A549 (cell line): ENCODE data around the gene TBL1Y. TPM values are rescaled to one million over a fixed set of nuclear protein-coding genes. Genes with fewer than 3 reads are reported as not detected.

Source experiments
- ATAC-seq, 2 experiments: fragments of 200-7000 bp in 1 of 2; fragments of >200 bp in 1 of 2; cut with Nextera tagmentation in 1 of 2; cut with Tn5 transposase in 1 of 2; 3 replicates each; pipeline versions ENCODE4 v1.8.0 to v1.9.1; 2018 to 2020; ENCODE audit warnings: mild to moderate bottlenecking in 1 of 2, moderate library complexity in 1 of 2
- CTCF ChIA-PET: fragments of 300-600 bp; sonication (Branson Sonifier 250); formaldehyde crosslinking; extraction: SDS; loops from one replicate; lab custom pipeline; 2021; ENCODE audit warnings: antibody characterized with exemption, inconsistent platforms; lab: Yijun Ruan, JAX
- POLR2A ChIA-PET: fragments of 350-600 bp; formaldehyde crosslinking; extraction: SDS; loops from one replicate; lab custom pipeline; 2021; ENCODE audit warnings: antibody characterized with exemption, inconsistent platforms; lab: Yijun Ruan, JAX
- DNase-seq, 2 experiments: peaks; one replicate each; pipeline versions ENCODE4 v3.0.0 to v3.0.0-alpha.2; 2011 to 2016; ENCODE audit warnings: low read depth in 1 of 2, low spot score in 1 of 2
- FAIRE-seq: peaks from 2 replicates; lab custom pipeline; 2011; peaks lifted over from hg19 to GRCh38; lab: Jason Lieb, UNC
- H3K27ac ChIP-seq, 2 experiments: fragments of >200 bp; sonication (Bioruptor Twin); formaldehyde crosslinking; 3 replicates each; pipeline ENCODE4 v1.5.1; 2016 to 2017
- H3K4me1 ChIP-seq: fragments of >200 bp; sonication (Bioruptor Twin); formaldehyde crosslinking; 3 replicates; pipeline ENCODE4 v1.6.1; 2016
- H3K4me2 ChIP-seq: fragments of >200 bp; sonication (Bioruptor Twin); formaldehyde crosslinking; 3 replicates; pipeline ENCODE4 v1.6.1; 2016
- H3K4me3 ChIP-seq: fragments of >200 bp; sonication (Bioruptor Twin); formaldehyde crosslinking; 3 replicates; pipeline ENCODE4 v1.5.1; 2016
- H3K9me3 ChIP-seq: fragments of >200 bp; sonication (Bioruptor Twin); formaldehyde crosslinking; 3 replicates; pipeline ENCODE4 v1.6.1; 2016
- CBX8 ChIP-seq: fragments of 200-600 bp; sonication (generic); IDR thresholded peaks from 2 replicates; pipeline ENCODE4 v1.6.1; 2016
- CHD2 ChIP-seq: fragments of 150-350 bp; IDR thresholded peaks from 2 replicates; pipeline ENCODE4 v1.6.1; 2014; ENCODE audit warnings: low read length; ENCODE audit not compliant: partially characterized antibody
- CHD4 ChIP-seq: fragments of 200-600 bp; sonication (generic); IDR thresholded peaks from 2 replicates; pipeline ENCODE4 v1.6.1; 2016; ENCODE audit warnings: antibody characterized with exemption, mild to moderate bottlenecking, borderline replicate concordance
- EHF ChIP-seq: fragments of 250-450 bp; sonication (Bioruptor Pico); IDR thresholded peaks from 2 replicates; pipeline ENCODE4 v1.5.0; 2020; ENCODE audit warnings: mild to moderate bottlenecking
- EHMT2 ChIP-seq: fragments of 200-600 bp; sonication (generic); IDR thresholded peaks from 2 replicates; pipeline ENCODE4 v1.6.1; 2016; ENCODE audit warnings: antibody characterized with exemption, low read depth, mild to moderate bottlenecking, moderate library complexity
- EP300 ChIP-seq, 2 experiments: fragments of >200 bp; sonication (Bioruptor Twin); formaldehyde crosslinking; IDR thresholded peaks; 2 replicates in 1 of 2; 3 replicates in 1 of 2; pipeline ENCODE4 v1.6.1; 2016 to 2017
- FOSL2 ChIP-seq, 2 experiments: fragments of 450-650 bp in 1 of 2; fragments of >200 bp in 1 of 2; sonication (Bioruptor Twin) in 1 of 2; formaldehyde crosslinking; IDR thresholded peaks; 2 replicates each; pipeline versions ENCODE4 v1.5.0 to v1.6.1; 2016 to 2020; ENCODE audit warnings: mild to moderate bottlenecking in 1 of 2, moderate library complexity in 1 of 2
- GATA3 ChIP-seq: IDR thresholded peaks from 2 replicates; pipeline ENCODE4 v1.6.1; 2012; ENCODE audit warnings: borderline replicate concordance
- HDAC2 ChIP-seq: fragments of 200-600 bp; sonication (generic); IDR thresholded peaks from 2 replicates; pipeline ENCODE4 v1.6.1; 2016
- NPAS2 ChIP-seq: fragments of 250-450 bp; sonication (Bioruptor Pico); IDR thresholded peaks from 2 replicates; pipeline ENCODE4 v1.8.0; 2022; ENCODE audit warnings: mild to moderate bottlenecking, moderate library complexity, borderline replicate concordance
- RFX5 ChIP-seq: fragments of 450-650 bp; IDR thresholded peaks from 2 replicates; pipeline ENCODE4 v1.7.1; 2014; ENCODE audit warnings: antibody characterized with exemption, mild to moderate bottlenecking, moderate library complexity
- SMC3 ChIP-seq: fragments of >200 bp; sonication (Bioruptor Twin); formaldehyde crosslinking; IDR thresholded peaks from 3 replicates; pipeline ENCODE4 v1.6.1; 2018; ENCODE audit warnings: inconsistent platforms
- TFCP2L1 ChIP-seq: fragments of 250-450 bp; sonication (Bioruptor Pico); IDR thresholded peaks from 2 replicates; pipeline ENCODE4 v1.5.0; 2021; ENCODE audit warnings: mild to moderate bottlenecking
- ZFP36 ChIP-seq: fragments of 450-650 bp; IDR thresholded peaks from 2 replicates; pipeline ENCODE4 v1.6.1; 2014; ENCODE audit warnings: borderline replicate concordance; ENCODE audit not compliant: partially characterized antibody
- ZNF302 ChIP-seq: fragments of 250-450 bp; sonication (Bioruptor Pico); IDR thresholded peaks from 2 replicates; pipeline ENCODE4 v1.9.0; 2021; ENCODE audit warnings: inconsistent platforms, mild to moderate bottlenecking, moderate library complexity
- WGBS: methylation state at CpG from one replicate; pipeline ENCODE4 v1.1.6; 2017; ENCODE audit errors: missing lambda C conversion rate; 5-methylcytosine and 5-hydroxymethylcytosine counted together
- polyA plus RNA-seq, 4 experiments: library from polyadenylated mRNA; depleted of rRNA in 3 of 4; stranded (reverse); fragments of >200 nt; fragmentation: RNase III in 1 of 4; extraction: RNeasy Plus Mini Kit Qiagen cat#74134 plus additional on column Dnase treatment in 1 of 4; gene quantifications; 2 replicates in 3 of 4; 3 replicates in 1 of 4; pipeline ENCODE4 v1.2.3, GENCODE V29; 2011 to 2017
- TF ChIP-seq, protein P1 (sequence below): fragments of >200 bp; sonication (Bioruptor Twin); formaldehyde crosslinking; IDR thresholded peaks from 3 replicates; pipeline ENCODE4 v1.6.1; 2016
- TF ChIP-seq, protein P2 (sequence below): fragments of >200 bp; sonication (Bioruptor Twin); formaldehyde crosslinking; IDR thresholded peaks from 2 replicates; pipeline ENCODE4 v1.6.1; 2016

TBL1Y gene
- polyA plus RNA-seq, 2 of the 4 experiments (the other 2 are of a cell fraction) = not detected

DNA sequence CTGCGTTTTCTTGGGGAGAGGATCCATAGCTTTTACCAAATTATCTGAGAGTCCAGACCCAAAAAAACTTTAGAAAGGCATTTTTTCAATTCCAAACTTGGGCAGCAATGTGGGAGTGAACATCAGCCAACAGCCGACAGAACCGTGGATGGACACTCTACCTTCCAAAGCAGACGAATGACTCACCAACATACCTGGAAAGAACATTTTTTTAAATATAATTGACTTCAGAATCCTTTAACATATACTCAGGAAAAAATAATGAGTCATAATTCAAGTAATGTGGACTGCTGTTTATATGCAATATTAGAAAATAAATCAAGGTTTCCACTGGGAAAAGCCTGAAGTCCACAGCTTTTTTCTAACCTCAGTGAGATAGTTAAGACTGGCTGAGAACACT lies 211.7 kb downstream of the TBL1Y start:
- no peaks in the 10 kb centered on the region for H3K9me3 ChIP-seq
- DNase-seq = no peak
- CTCF ChIA-PET = no interaction called here
- POLR2A ChIA-PET = no interaction called here
- no peak overlapping the region for H3K4me2 ChIP-seq
- WGBS = 5% methylated on average over 4 of the region's 4 CpGs
- no peak overlapping the region for H3K27ac ChIP-seq
- H3K4me3 ChIP-seq = no peak overlapping the region
- TF ChIP-seq CHD4 (no peak), ZNF302 (CRISPR knock-in tag) (no peak), HDAC2 (no peak), GATA3 (no peak), EP300 (IDR thresholded peaks at IDR 0.05) (no peak), RFX5 (no peak), FOSL2 (IDR thresholded peaks at IDR 0.05) (no peak), FOSL2 (CRISPR knock-in tag; IDR thresholded peaks at IDR 0.05) (no peak), SMC3 (no peak), CHD2 (no peak)
- no peaks in the 10 kb centered on the region for H3K4me1 ChIP-seq
- ATAC-seq = no peak
- FAIRE-seq = no peak

DNA sequence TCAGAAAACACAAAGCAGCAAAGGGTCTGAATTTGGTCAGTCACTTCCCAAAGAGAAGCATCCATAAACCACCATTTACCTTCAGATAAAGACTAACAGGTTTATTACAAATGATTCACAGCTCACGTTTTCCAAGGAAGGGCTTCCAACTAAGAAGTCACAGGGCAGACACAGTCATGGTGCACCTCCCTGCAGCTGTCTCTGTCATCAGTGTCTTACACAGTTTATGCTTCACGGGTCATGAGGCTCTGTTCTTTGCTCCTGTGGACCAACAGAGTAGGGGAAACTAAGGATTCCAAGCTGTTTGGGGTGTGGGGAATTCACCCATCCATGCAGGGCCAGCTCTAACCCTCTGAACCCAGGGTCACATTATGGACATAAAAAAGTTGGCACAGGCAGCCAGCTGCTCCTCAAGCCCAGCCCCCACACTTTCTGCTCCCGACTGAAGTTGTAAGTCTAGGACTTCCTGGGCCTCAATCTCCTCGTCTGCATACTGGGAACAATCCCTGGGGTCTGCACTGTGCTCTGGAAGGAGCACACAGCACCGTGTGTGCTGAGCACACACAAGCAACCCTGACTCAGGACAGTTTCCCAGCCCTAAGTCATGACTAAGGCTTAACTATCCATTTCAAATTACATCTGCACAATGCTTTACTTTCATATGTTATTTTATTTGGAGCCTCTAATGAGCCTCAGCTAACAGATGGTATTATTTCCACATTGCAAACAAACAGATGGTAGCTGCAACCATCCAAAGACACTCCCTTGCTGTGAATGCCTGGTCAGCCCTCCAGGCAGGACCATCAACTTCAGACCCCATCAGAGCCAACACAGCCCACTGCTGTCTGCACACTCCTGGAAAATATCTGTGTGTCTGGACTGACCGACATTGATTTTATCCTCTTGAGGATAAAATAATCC lies 214.9 kb downstream of the TBL1Y start:
- FAIRE-seq (no peak), DNase-seq (no peak), ATAC-seq (no peak)
- Histone ChIP-seq H3K27ac (no peak overlapping the region), H3K4me2 (no peak overlapping the region), H3K4me1 (no peaks in the 10 kb centered on the region), H3K9me3 (no peaks in the 10 kb centered on the region), H3K4me3 (no peak overlapping the region)
- TF ChIP-seq TFCP2L1 = no peak
- TF ChIP-seq NPAS2 (CRISPR knock-in tag) = no peak
- CTCF ChIA-PET = no interaction called here
- POLR2A ChIA-PET = no interaction called here
- WGBS = 0% methylated on average over 2 of the region's 6 CpGs

GRCh38 chrY:7128211-7128610 lies 217.7 kb downstream of the TBL1Y start:
- FAIRE-seq = no peak
- ATAC-seq = no peak
- H3K9me3 ChIP-seq = no peaks in the 10 kb centered on the region
- H3K27ac ChIP-seq = no peak overlapping the region
- DNase-seq = no peak
- ChIA-PET CTCF (no interaction called here), POLR2A (no interaction called here)
- TF ChIP-seq, protein P1, sequence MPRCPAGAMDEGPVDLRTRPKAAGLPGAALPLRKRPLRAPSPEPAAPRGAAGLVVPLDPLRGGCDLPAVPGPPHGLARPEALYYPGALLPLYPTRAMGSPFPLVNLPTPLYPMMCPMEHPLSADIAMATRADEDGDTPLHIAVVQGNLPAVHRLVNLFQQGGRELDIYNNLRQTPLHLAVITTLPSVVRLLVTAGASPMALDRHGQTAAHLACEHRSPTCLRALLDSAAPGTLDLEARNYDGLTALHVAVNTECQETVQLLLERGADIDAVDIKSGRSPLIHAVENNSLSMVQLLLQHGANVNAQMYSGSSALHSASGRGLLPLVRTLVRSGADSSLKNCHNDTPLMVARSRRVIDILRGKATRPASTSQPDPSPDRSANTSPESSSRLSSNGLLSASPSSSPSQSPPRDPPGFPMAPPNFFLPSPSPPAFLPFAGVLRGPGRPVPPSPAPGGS = no peak
- no peak for TF ChIP-seq EP300 (IDR thresholded peaks at IDR 0.05)
- no peak for TF ChIP-seq EHF (CRISPR knock-in tag)
- TF ChIP-seq ZFP36 = no peak
- no peak for TF ChIP-seq EHMT2
- TF ChIP-seq, protein P2, sequence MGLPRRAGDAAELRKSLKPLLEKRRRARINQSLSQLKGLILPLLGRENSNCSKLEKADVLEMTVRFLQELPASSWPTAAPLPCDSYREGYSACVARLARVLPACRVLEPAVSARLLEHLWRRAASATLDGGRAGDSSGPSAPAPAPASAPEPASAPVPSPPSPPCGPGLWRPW = no peak
- no peak for TF ChIP-seq CBX8
- TF ChIP-seq HDAC2 = no peak
- H3K4me2 ChIP-seq = no peak overlapping the region
- no peak overlapping the region for H3K4me3 ChIP-seq
- no peaks in the 10 kb centered on the region for H3K4me1 ChIP-seq
- WGBS = 14% methylated on average over 3 of the region's 3 CpGs

Other genes starting within 250 kb of the TBL1Y start
- gene AMELY, start 1.1 kb downstream of the TBL1Y start, polyA plus RNA-seq (2011; rRNA removed) = not detected in 2 replicates
- not detected in 3 replicates for gene AMELY, start 1.1 kb downstream of the TBL1Y start, polyA plus RNA-seq (2017; fragmentation: RNase III; extraction: RNeasy Plus Mini Kit Qiagen cat#74134 plus additional on column Dnase treatment)